Measurements from ENCODE around the gene APH1B.
"Not testable (repeated sequence)": the region's sequence is repeated elsewhere in the genome, so short reads cannot be mapped to it uniquely, and the experiment has no call there.

DNA sequence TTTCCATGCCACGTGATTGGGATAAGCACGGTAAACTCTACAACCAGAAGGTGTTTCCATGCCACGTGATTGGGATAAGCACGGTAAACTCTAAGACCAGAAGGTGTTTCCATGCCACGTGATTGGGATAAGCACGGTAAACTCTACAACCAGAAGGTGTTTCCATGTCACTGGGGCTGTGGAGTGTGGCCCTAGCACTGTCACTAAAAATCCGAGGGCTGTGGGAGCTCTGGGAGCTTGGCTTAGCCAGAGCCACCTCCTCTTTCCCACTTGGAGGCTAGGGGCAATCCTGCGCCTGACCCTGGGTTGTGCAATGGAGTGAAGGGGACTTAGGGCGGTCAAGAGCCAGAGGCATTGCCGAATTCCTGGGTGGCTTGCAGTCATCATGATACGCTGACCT, 43.6 kb downstream of the APH1B start:
- TF ChIP-seq, protein P1, sequence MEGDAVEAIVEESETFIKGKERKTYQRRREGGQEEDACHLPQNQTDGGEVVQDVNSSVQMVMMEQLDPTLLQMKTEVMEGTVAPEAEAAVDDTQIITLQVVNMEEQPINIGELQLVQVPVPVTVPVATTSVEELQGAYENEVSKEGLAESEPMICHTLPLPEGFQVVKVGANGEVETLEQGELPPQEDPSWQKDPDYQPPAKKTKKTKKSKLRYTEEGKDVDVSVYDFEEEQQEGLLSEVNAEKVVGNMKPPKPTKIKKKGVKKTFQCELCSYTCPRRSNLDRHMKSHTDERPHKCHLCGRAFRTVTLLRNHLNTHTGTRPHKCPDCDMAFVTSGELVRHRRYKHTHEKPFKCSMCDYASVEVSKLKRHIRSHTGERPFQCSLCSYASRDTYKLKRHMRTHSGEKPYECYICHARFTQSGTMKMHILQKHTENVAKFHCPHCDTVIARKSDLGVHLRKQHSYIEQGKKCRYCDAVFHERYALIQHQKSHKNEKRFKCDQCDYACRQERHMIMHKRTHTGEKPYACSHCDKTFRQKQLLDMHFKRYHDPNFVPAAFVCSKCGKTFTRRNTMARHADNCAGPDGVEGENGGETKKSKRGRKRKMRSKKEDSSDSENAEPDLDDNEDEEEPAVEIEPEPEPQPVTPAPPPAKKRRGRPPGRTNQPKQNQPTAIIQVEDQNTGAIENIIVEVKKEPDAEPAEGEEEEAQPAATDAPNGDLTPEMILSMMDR (conservative IDR thresholded peaks at IDR 0.05; ENCODE audit: low read depth, low read length): not testable (repeated sequence)
- TF ChIP-seq EZH2 (IDR thresholded peaks at IDR 0.05; ENCODE audit: borderline replicate concordance, low read depth, low read length, poor library complexity, severe bottlenecking): not testable (repeated sequence)
